BLaER1 treated with 17β-estradiol and CSF1 and Interleukin-3, amounts not matched to agents 10 nM and 100 nM (cell line): Measurements from ENCODE around the gene FASN.

Source experiments
- H3K27ac ChIP-seq, 11 experiments: shearing (Covaris generic); formaldehyde crosslinking; 2 replicates each; pipeline ENCODE4 v1.8.1; 2022
- H3K27me3 ChIP-seq, 11 experiments: shearing (Covaris generic); formaldehyde crosslinking; 2 replicates each; pipeline ENCODE4 v1.8.1; 2022
- H3K36me3 ChIP-seq, 11 experiments: shearing (Covaris generic); formaldehyde crosslinking; 2 replicates each; pipeline ENCODE4 v1.8.1; 2022
- H3K4me1 ChIP-seq, 10 experiments: shearing (Covaris generic); formaldehyde crosslinking; 2 replicates each; pipeline ENCODE4 v1.8.1; 2022
- H3K4me2 ChIP-seq, 11 experiments: shearing (Covaris generic); formaldehyde crosslinking; 2 replicates each; pipeline ENCODE4 v1.8.1; 2022
- H3K4me3 ChIP-seq, 10 experiments: shearing (Covaris generic); formaldehyde crosslinking; 2 replicates each; pipeline ENCODE4 v1.8.1; 2022
- H3K9ac ChIP-seq, 11 experiments: shearing (Covaris generic); formaldehyde crosslinking; 2 replicates each; pipeline ENCODE4 v1.8.1; 2022
- H3K9me3 ChIP-seq, 11 experiments: shearing (Covaris generic); formaldehyde crosslinking; replicated peaks in 1 of 11; 2 replicates each; pipeline ENCODE4 v1.8.1; 2022
- H4K20me1 ChIP-seq, 11 experiments: shearing (Covaris generic); formaldehyde crosslinking; 2 replicates each; pipeline ENCODE4 v1.8.1; 2022
- Cebpa-rat ChIP-seq, 11 experiments: shearing (Covaris generic); IDR thresholded peaks; 2 replicates each; pipeline ENCODE4 v1.8.1; 2022

FASN gene

DNA sequence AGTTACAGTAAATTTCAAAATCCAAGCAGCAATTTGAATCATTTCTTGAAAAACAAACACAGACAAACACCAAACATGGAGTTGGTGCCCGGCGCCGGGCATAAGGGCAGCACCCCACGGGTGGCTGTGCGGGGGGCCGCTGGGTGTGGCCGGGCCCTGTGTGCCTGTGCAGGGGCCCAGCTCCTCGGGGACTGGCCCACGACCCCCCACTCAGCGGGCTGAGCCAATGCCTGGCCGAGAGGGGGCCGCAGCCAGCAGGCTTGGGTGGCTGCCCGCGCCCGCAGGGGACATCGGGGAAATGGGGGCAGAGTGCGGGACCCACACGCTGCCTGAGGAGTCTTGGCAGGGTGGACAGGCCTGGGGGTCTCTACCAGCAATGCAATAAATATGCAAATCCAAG, 19.6 kb downstream of the FASN start:
- peaks cover 53 to 63% (median 58%) of the 10 kb centered on the region in 11 experiments for H3K36me3 ChIP-seq

DNA sequence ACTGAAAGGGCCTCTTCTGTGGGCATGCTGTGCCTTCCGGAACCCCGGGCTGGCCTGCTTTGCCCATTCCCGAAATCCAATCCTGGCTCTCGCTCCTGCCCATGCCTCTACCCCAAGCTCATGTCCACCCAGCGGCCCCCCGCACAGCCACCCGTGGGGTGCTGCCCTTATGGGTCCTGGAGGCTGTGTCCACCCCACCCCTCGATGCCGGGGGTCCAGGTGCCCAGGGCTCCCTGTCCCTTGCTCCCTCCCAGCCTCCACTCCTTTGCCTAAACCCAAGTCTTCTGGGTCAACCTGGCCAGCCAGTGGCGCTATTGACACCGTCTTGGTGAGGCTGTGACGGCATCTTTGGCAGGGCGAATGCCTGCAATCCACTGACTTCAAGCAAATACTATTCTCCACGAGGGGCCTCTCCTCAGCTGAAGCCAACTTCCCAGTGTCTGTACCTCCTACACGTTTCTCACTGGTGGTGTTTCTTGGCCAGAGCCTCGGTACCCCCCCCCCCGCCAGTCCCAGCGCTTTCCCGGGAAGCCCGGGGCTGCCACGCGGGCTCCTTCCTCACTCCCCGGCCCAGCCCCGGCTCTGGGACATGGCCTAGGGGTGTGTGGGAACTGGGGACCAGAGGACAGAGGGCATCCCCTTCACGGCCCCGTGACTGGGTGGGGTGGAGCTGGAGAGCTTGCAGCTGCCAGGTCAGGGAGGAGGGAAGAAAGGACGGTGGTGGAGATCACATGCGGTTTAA, 20.2 kb downstream of the FASN start:
- H3K9ac ChIP-seq: no peak overlapping the region
- no peak overlapping the region for H3K27ac ChIP-seq
- H3K9me3 ChIP-seq: no peaks in the 10 kb centered on the region
- no peaks in the 10 kb centered on the region for H3K27me3 ChIP-seq
- H3K4me1 ChIP-seq: peaks cover 0 to 39% (median 14%) of the 10 kb centered on the region in 10 experiments; a peak in 11 of 20 replicates
- peaks cover 46 to 57% (median 51%) of the 10 kb centered on the region in 11 experiments for H3K36me3 ChIP-seq
- no peak for TF ChIP-seq Cebpa-rat (IDR thresholded peaks at IDR 0.05)
- H3K4me2 ChIP-seq: no peak overlapping the region
- H3K4me3 ChIP-seq: no peak overlapping the region
- H4K20me1 ChIP-seq: peaks cover 0 to 65% (median 55%) of the 10 kb centered on the region in 11 experiments; a peak in 19 of 22 replicates

More for the DNA sequence above, 19.6 kb downstream of the FASN start:
- no peak overlapping the region for H3K27ac ChIP-seq
- H4K20me1 ChIP-seq: peaks cover 0 to 71% (median 61%) of the 10 kb centered on the region in 11 experiments; a peak in 19 of 22 replicates
- H3K27me3 ChIP-seq: no peaks in the 10 kb centered on the region
- H3K4me1 ChIP-seq: peaks cover 0 to 37% (median 14%) of the 10 kb centered on the region in 10 experiments; a peak in 11 of 20 replicates
- H3K9ac ChIP-seq: no peak overlapping the region
- no peaks in the 10 kb centered on the region for H3K9me3 ChIP-seq
- TF ChIP-seq Cebpa-rat (IDR thresholded peaks at IDR 0.05): no peak
- H3K4me3 ChIP-seq: no peak overlapping the region
- H3K4me2 ChIP-seq: no peak overlapping the region

DNA sequence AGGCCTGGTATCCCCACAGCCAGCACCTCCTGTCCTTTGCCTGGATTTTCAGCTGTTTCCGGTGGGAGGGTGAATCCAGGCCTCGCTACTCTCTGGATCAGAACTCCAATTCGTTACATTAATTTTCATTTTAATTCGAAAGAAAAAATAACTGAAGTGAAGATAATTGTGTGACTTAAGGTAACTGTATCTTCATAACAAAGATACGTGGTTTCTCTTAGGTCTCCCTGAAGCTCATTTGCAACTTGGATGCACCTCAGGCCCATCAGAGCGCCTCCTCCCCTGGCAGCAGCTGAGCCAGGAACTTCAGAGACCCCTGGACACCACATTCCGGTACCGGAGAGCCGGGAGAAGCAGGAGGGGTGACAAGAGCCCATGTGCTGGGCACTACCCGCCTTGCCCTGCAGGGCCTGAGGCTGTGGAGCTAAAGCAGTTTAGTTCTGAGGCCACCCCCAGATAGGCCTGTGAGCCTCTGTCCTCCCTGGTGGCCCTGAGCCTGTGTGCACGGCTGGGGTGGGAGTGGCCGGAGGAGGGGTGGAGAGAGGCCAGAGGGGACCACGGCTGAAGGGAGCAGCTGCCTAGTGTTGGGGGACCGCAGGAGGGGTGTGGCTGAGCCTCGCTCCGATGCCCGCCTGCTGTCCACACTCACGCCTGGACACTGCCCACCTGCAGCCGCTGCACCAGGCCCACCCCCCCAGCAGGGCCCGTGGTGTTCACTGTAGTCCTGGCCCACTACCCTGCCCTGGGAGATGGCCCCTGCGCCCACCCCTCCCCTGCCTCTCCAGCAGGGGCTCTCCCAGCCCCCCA, 21.0 kb downstream of the FASN start:
- Histone ChIP-seq H3K36me3 (peaks cover 38 to 49% (median 43%) of the 10 kb centered on the region in 11 experiments), H3K4me2 (peak overlapping the region in 5 of 11 experiments; percentile 10 to 55 (median 34); a peak in 7 of 22 replicates)

DNA sequence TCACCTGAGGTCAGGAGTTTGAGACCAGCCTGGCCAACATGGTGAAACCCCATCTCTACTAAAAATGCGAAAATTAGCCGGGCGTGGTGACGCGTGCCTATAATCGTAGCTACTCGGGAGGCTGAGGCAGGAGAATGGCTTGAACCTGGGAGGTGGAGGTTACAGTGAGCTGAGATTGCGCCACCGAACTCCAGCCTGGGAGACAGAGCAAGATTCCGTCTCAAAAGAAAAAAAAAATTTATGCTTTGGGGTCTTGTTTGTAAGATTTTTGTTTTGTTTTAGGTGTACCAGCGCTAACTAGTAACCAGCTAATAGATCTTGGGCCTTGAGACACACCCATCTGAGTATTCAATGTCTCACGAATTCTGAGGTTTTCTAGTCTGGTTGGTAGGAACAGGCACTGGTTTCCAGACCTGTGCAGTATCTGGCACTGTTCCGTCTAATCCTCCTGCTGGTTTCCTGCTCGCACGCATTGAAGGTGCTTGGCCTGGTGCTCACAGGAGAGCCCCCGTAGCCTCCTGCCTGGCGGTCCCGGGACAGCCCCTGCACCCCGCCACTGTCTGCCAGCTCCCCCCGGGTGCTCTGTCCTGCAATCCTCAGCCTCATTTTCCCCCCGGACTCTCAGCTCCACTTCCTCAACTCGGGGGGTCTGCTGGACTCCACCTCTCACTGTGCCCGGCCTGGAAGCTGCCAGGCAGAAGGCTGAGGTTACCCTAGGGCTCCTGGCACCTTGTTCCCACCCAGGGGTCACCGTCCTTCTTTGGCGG, 21.8 kb downstream of the FASN start:
- Histone ChIP-seq H3K4me2 (peak overlapping the region in 5 of 11 experiments; percentile 13 to 55 (median 34); a peak in 9 of 22 replicates), H3K4me1 (peaks cover 0 to 39% (median 14%) of the 10 kb centered on the region in 10 experiments; a peak in 11 of 20 replicates), H3K36me3 (peaks cover 32 to 43% (median 37%) of the 10 kb centered on the region in 11 experiments), H3K9ac (0 out of 22 replicates have a peak overlapping the region, but pooled peaks of 2 of the 11 experiments have one; percentile 8 to 26), H3K4me3 (no peak overlapping the region), H3K27ac (no peak overlapping the region), H3K27me3 (no peaks in the 10 kb centered on the region), H4K20me1 (peaks cover 0 to 50% (median 42%) of the 10 kb centered on the region in 11 experiments; a peak in 18 of 22 replicates), H3K9me3 (no peaks in the 10 kb centered on the region)
- no peak for TF ChIP-seq Cebpa-rat (IDR thresholded peaks at IDR 0.05)

More for the DNA sequence above, 21.0 kb downstream of the FASN start:
- H3K27ac ChIP-seq: no peak overlapping the region
- no peak overlapping the region for H3K4me3 ChIP-seq
- peaks cover 0 to 39% (median 14%) of the 10 kb centered on the region in 10 experiments; a peak in 11 of 20 replicates for H3K4me1 ChIP-seq
- H4K20me1 ChIP-seq: peaks cover 0 to 57% (median 47%) of the 10 kb centered on the region in 11 experiments; a peak in 19 of 22 replicates
- 0 out of 22 replicates have a peak overlapping the region, but pooled peaks of 2 of the 11 experiments have one; percentile 8 to 26 for H3K9ac ChIP-seq
- no peaks in the 10 kb centered on the region for H3K9me3 ChIP-seq
- H3K27me3 ChIP-seq: no peaks in the 10 kb centered on the region
- TF ChIP-seq Cebpa-rat (IDR thresholded peaks at IDR 0.05): no peak

DNA sequence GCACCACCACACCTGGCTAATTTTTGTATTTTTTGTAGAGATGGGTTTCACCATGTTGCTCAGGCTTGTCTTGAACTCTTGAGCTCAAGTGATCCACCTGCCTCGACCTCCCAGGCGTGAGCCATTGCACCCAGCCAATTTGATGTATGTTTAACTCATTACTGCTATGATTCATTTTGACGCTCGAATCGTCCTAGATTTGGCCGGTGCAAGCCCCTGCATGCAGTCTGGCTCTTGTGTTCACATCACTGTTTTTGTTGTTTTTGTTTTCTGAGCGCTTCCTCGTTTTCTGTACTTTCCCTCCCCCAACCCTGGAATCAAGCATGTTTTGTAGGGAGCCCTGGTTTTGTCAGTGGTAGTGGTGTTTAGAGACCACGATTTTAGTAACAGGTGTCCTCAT, 24.6 kb downstream of the FASN start:
- H3K4me3 ChIP-seq: no peak overlapping the region
- no peak overlapping the region for H3K4me2 ChIP-seq
- H3K27ac ChIP-seq: no peak overlapping the region
- H3K27me3 ChIP-seq: no peaks in the 10 kb centered on the region
- peaks cover 0 to 24% (median 18%) of the 10 kb centered on the region in 11 experiments; a peak in 12 of 22 replicates for H4K20me1 ChIP-seq
- H3K4me1 ChIP-seq: peaks cover 0 to 39% (median 14%) of the 10 kb centered on the region in 10 experiments; a peak in 11 of 20 replicates
- peaks cover 7 to 18% (median 12%) of the 10 kb centered on the region in 11 experiments; a peak in 21 of 22 replicates for H3K36me3 ChIP-seq
- no peak for TF ChIP-seq Cebpa-rat (IDR thresholded peaks at IDR 0.05)
- H3K9ac ChIP-seq: no peak overlapping the region
- no peaks in the 10 kb centered on the region for H3K9me3 ChIP-seq

DNA sequence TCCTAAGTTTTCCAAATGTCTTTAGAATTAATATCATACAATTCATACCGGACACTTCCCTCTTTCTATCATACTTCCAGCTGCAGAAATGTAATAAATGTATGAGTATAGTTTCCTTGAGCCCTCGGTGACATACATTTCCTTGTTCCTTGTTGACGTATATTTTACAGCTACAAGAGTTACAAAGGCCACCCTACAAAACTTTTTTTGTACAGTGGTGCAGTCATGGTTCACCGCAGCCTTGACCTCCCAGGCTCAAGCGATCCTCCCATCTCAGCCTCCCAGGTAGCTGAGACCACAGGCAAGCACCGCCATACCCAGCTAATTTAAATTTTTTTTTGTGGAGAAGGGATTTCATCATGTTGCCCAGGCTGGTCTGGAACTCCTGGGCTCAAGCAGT, 25.2 kb downstream of the FASN start:
- Histone ChIP-seq H4K20me1 (peaks cover 0 to 18% (median 11%) of the 10 kb centered on the region in 11 experiments; a peak in 12 of 22 replicates), H3K27ac (no peak overlapping the region), H3K4me2 (no peak overlapping the region), H3K36me3 (peaks cover under 1 to 12% (median 6%) of the 10 kb centered on the region in 11 experiments; a peak in 19 of 22 replicates), H3K4me3 (no peak overlapping the region), H3K27me3 (no peaks in the 10 kb centered on the region), H3K9me3 (no peaks in the 10 kb centered on the region), H3K9ac (no peak overlapping the region), H3K4me1 (peaks cover 0 to 39% (median 14%) of the 10 kb centered on the region in 10 experiments; a peak in 11 of 20 replicates)
- TF ChIP-seq Cebpa-rat (IDR thresholded peaks at IDR 0.05): no peak

DNA sequence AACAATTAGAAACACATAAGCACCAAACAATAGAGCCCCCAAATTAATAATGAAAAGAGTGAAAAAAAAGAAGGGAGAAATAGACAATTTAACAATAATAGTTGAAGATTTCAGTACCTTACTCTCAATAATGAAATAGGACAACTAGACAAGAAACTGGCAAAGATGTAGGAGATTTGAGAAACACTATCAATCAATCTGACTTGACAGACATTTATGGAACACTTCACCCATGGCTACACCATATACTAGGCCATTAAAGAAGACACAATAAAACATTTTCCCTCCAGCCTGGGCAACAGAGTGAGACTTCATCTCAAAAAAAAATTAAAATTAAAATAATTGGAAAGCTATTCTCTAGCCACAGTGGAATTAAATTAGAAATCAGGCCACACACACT, 27.4 kb downstream of the FASN start:
- TF ChIP-seq Cebpa-rat (IDR thresholded peaks at IDR 0.05): no peak
- H3K4me3 ChIP-seq: no peak overlapping the region
- no peaks in the 10 kb centered on the region for H3K36me3 ChIP-seq
- H3K4me2 ChIP-seq: no peak overlapping the region
- peaks cover 8 to 36% (median 12%) of the 10 kb centered on the region in 10 experiments; a peak in 19 of 20 replicates for H3K4me1 ChIP-seq
- H3K27me3 ChIP-seq: no peaks in the 10 kb centered on the region
- no peaks in the 10 kb centered on the region for H4K20me1 ChIP-seq
- no peaks in the 10 kb centered on the region for H3K9me3 ChIP-seq
- no peak overlapping the region for H3K9ac ChIP-seq
- H3K27ac ChIP-seq: no peak overlapping the region

DNA sequence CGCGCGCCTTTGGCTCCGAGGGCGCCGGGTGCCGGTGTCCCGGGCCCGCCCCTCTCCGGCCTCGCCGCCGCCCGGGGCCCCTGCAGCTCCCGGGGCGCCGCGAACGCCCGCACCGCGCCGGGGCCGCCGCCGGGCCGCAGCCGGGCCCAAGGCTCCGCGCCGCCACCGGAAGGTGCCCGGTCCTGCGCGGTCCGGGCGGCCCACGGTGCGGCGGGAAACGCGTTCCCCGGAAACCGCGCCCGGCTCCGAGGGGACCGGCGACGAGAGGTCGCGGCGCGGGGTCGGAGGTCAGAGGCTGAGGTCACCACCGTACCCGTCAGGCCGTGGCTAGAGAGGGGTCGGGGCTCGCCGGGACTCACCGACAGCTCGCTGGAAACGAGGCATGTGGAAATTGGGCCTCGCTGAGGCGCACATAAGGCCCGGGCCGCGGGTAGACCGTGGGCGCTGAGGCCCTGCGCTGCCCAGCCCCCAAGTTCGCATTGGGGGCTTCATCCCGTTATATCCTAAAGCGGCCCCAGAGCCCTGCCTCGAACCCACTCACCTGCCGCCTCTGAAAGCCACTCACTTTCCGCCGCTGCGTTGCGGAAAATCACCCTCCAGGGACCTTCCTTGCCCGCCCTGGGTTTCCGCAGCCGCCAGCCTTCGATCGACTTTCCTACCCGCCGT, 32.3 kb downstream of the FASN start, which contains the start of gene DUS1L:
Gene DUS1L (minus strand): TSS at position 167 of the 666 bp plus-strand sequence. CDS start 745 bp downstream, outside the sequence.
- peak within 1 kb of the TSS; percentile 84 to 99 (median 98) for H3K4me3 ChIP-seq
- no peaks in the 10 kb centered on the region for H3K27me3 ChIP-seq
- no peaks in the 10 kb centered on the region for H3K9me3 ChIP-seq
- peak within 1 kb of the TSS; percentile 90 to 96 (median 94) for H3K27ac ChIP-seq
- peaks cover 27 to 38% (median 31%) of the 10 kb centered on the region in 10 experiments for H3K4me1 ChIP-seq
- no peak for TF ChIP-seq Cebpa-rat (IDR thresholded peaks at IDR 0.05)
- H4K20me1 ChIP-seq: peaks cover 0 to 43% (median 37%) of the 10 kb centered on the region in 11 experiments; a peak in 17 of 22 replicates
- peak within 1 kb of the TSS; percentile 92 to 100 (median 98) for H3K4me2 ChIP-seq
- peaks cover 31 to 39% (median 34%) of the 10 kb centered on the region in 11 experiments for H3K36me3 ChIP-seq
- peak within 1 kb of the TSS; percentile 94 to 99 (median 97) for H3K9ac ChIP-seq
